WI38 (cell line): ENCODE data around the gene SPSB1.

Experiments used
- H3K4me3 ChIP-seq: 2 replicates; pipeline ENCODE4 v1.5.1; 2011; ENCODE audit warnings: low read depth, mild to moderate bottlenecking, control low read depth, low read length
- TF ChIP-seq, protein P1 (sequence below): IDR thresholded peaks from 2 replicates; pipeline ENCODE4 v1.5.1; 2012; ENCODE audit warnings: low read depth, mild to moderate bottlenecking, control low read depth, low read length

SPSB1 gene

DNA sequence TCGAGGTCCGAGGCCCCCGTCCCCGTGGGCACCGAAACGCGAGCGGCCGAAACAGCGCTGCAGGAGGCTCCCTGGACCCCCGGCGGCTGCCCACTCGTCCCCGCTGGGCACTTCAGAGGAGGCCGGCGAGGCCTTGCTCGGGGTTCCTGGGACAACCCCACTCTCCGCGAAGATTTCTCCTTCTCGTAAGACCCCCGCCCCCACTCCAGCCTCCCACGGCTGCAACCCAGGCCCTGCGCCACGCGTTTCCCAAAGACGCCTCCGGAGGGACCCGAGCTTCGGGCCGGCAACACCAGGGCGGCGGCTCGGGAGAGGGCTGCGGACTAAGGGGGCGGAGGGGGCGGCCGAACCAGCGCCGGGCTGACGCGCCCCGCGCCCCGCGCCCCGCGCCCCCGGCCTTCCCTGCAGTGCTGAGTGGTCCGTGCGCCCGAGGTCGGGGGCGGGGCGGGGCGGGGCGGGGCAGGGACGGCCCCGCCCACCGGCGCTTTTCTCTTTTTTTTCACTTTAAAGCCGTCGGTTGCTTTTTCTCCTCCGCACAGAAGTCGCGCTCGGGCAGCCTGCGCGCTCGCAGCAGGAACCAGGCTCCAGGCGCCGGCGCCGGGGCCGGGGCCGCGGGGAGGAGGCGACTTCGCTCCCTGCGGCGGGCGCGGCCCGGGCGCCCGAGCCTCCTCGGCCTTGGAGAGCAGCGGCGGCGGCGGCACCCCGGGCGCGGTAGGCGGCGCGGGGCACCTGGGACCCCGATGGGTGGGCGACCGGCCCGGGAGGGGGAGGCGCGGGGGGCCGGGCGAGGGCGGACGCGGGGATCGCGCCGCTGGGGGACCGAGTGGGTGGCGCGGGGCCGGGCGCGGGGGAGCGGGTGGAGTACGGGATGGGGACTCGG, at the start of gene SPSB1:
Gene SPSB1 (plus strand): TSS at position 534 of the 880 bp plus-strand sequence. CDS start 62,998 bp downstream, outside the sequence.
- TF ChIP-seq, protein P1, sequence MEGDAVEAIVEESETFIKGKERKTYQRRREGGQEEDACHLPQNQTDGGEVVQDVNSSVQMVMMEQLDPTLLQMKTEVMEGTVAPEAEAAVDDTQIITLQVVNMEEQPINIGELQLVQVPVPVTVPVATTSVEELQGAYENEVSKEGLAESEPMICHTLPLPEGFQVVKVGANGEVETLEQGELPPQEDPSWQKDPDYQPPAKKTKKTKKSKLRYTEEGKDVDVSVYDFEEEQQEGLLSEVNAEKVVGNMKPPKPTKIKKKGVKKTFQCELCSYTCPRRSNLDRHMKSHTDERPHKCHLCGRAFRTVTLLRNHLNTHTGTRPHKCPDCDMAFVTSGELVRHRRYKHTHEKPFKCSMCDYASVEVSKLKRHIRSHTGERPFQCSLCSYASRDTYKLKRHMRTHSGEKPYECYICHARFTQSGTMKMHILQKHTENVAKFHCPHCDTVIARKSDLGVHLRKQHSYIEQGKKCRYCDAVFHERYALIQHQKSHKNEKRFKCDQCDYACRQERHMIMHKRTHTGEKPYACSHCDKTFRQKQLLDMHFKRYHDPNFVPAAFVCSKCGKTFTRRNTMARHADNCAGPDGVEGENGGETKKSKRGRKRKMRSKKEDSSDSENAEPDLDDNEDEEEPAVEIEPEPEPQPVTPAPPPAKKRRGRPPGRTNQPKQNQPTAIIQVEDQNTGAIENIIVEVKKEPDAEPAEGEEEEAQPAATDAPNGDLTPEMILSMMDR: no peak
- peak within 1 kb of the TSS; percentile 91 for H3K4me3 ChIP-seq

DNA sequence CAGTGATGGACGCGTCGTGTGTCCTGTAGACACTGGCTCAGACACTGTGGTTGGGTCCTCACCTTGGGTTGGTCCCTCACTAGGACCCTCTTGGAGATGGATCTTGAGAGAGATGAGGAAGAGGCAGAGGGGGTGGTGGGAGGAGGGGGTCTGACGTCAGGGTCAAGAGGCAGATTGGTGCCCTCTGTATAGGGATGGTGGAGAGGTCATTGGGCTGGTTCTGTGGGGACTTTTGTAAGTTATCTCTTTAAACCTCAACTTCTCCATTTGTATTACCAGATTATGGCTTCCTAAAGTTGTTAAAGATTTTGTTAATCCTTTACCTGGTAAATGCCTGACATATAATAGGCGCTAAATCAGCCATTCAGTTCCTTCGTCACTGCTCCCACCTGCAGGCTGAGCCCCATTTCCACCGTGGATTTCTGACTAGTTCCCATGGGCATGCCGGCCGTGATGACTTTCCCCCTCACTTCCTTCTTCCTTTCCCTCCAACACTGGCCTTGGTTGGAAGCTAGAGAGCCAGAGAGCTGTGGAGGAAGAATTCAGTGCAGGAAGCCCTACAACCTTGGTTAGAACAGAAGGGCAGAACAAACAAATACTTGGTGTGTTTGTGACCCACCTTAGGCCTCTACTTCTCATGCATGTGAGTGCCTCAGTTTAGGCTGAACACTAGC, 49.5 kb upstream of the SPSB1 start:
- TF ChIP-seq, protein P1: no peak
- H3K4me3 ChIP-seq: no peak overlapping the region

DNA sequence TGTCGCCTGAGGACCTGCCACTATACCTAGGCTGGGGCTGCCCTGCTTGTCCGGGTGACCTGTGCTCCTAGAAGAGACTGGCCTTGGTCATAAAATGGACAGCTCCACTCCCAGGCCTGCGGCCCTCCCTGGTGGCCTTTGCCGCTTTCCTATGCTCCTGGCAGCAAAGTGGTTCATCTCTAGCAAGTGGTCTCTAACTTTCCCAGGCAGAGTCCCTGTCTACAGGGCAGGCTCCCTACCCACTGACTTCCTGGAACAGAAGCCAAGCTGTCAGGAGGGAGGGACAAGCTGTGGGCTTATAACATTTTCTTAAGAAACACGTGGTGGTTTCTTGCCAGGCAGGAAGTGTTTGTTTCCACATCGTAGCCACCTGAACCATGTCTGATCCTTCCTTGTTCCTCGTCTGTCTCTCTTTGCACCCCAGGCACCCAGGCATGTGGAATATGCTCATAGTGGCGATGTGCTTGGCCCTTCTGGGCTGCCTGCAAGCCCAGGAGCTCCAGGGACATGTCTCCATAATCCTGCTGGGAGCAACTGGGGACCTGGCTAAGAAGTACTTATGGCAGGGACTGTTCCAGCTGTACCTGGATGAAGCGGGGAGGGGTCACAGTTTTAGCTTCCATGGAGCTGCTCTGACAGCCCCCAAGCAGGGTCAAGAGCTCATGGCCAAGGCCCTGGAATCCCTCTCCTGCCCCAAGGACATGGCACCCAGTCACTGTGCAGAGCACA, 48.0 kb upstream of the SPSB1 start:
- no peak overlapping the region for H3K4me3 ChIP-seq
- TF ChIP-seq, protein P1: no peak

DNA sequence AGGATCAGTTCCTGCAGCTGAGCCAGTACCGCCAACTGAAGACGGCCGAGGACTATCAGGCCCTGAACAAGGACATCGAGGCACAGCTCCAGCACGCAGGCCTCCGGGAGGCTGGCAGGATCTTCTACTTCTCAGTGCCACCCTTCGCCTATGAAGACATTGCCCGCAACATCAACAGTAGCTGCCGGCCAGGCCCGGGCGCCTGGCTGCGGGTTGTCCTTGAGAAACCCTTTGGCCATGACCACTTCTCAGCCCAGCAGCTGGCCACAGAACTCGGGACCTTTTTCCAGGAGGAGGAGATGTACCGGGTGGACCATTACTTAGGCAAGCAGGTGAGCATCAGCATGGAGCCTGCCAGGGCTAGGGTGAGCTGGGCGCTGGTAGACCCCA, 47.5 kb upstream of the SPSB1 start:
- no peak overlapping the region for H3K4me3 ChIP-seq
- TF ChIP-seq, protein P1: no peak

DNA sequence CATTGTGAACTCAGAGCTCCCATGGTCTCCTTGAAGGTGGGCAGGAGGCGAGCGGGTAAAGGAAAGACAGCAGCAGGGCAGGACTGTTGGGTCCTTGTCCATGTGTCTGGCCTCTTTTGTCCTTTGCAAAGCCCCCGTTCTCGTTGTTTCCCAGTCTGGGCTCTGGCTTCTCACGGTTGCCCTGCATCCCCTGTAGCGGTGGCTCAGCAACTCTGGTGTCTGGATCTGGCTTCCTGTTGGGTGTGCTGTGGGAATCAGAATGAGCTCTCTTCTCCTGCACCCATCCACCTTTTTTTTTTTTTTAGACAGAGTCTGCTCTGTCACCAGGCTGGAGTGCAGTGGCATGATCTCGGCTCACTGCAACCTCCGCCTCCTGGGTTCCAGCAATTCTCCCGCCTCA, 47.0 kb upstream of the SPSB1 start:
- TF ChIP-seq, protein P1: no peak
- H3K4me3 ChIP-seq: no peak overlapping the region

DNA sequence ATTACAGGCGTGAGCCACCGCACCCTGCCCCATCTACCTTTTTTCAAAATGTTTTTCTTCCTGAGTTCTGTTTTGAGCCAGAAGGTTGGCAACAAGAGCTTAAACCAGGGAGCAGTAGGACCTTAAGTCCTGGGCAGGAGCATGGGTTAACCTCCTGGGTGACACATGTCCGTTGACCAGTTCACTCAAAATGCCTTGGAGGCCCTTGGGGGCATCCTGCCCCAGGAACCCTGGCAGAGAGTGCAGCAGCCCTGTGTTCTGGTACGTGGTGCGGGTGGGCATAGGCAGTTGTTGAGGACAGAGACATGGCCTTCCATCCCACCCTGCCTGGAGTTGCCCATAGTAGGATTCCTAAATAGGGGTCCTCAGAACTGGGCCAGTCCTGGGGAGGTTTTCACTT, 46.5 kb upstream of the SPSB1 start:
- TF ChIP-seq, protein P1: no peak
- H3K4me3 ChIP-seq: no peak overlapping the region
